ENCODE data around the gene C1QTNF2.

C1QTNF2 gene, protein sequence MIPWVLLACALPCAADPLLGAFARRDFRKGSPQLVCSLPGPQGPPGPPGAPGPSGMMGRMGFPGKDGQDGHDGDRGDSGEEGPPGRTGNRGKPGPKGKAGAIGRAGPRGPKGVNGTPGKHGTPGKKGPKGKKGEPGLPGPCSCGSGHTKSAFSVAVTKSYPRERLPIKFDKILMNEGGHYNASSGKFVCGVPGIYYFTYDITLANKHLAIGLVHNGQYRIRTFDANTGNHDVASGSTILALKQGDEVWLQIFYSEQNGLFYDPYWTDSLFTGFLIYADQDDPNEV

DNA sequence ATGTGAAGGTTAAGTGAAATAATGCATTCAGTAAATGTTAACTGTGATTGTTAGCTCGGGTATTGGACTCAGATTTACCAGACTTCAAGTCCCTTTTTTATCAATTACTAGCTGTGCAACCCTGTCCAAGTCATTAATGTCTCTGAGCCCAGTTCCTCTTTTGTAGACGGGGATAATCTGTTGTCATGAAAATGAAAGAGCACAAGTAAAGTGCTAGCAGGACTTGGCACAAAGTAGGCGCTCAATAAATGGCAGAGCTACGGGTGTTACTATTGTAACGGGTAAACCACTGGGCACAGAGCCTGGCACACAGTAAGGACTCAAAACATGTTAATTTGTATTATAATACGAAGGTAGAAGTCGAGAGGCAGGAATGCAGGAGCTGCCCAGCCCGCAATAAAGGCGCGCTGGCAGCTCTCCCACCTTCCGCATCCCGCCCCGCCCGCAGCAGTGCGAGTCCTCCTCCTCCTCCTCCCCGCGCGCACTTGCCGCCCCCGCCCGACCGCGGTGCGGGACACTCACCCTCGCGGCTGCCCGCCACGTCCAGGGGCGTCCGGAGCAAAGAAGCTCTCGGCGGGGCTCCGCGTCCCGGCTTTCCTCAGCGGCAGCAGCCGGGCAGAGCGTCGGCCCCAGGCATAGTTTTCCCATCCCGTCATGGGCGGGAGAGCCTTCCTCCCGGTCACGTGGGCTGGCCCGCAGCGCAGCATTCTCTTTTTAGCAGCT lies at the start of gene C1QTNF2:
TSS of gene C1QTNF2 (minus strand) at position 637 of the 723 bp plus-strand sequence. CDS start 15,615 bp downstream, outside the sequence.
- peak in 1 of 3 donors; percentile 10 for DNase-seq (ENCODE audit: low read depth in 2 of 3, low spot score in 1 of 3)

DNA sequence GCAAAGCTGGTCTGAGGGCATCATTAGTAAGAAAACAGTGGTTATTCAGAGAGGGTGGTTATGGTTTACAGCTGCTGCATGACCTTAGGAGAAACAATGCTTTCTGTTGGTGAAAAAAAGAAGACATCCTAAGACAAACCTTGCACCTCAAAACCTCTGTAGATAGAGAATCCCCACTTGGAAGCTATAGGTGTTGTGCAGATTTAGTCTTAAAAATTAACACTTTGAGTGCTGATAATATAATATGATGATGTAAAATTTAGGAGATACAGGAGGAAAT lies 49.8 kb upstream of the C1QTNF2 start:
- DNase-seq (ENCODE audit: low read depth in 2 of 3, low spot score in 1 of 3) = no peak

GRCh38 chr5:160419458-160420330 lies 49.3 kb upstream of the C1QTNF2 start:
- DNase-seq (ENCODE audit: low read depth in 2 of 3, low spot score in 1 of 3) = no peak

DNA sequence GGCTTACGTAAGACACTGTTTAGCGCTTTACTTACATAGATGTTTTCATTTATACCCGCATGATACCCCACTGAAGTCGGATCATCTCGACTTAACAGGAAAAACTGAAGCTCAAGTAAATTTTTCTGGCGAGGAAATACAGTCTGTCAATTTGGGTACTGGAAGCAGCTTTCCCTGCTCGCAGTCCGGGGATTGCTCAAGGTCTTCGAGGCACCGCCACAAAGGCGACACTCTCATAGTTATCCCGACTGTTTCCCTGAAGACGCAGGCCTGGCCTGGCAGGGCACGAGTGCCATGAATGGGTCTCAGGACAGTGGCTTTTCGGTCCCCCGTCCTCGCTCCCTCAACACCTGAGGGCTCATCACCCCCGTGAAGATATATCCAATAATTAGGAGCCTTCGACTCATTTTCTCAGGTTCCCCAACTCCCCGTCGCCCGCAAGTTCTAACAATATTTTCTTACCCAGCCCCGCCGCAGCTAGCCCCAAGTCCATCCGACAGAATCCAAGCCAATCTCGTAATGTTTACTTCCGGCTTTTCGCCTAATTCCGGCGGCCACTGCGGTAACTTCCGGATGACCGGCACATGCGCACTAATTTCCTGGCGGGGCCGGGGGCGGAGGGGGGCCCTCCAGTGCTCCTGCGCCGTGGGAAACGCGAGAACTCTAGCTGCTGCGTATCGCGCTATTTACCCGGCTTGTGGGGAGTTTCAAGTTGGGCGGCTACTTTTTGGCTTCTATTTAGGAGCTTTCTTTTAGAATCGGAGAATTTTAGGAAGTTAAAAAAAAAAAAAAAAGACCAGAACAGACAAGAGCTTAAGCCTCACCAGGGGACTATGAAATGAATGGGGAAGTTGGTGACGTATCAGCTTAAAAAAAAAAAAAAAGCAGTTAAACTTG lies 48.4 kb upstream of the C1QTNF2 start, which contains the start of gene SLU7:
TSS of gene SLU7 (minus strand) at position 521 of the 897 bp plus-strand sequence. CDS start 3,787 bp downstream, outside the sequence.
- DNase-seq (ENCODE audit: low read depth in 2 of 3, low spot score in 1 of 3) = peak; percentile 92

DNA sequence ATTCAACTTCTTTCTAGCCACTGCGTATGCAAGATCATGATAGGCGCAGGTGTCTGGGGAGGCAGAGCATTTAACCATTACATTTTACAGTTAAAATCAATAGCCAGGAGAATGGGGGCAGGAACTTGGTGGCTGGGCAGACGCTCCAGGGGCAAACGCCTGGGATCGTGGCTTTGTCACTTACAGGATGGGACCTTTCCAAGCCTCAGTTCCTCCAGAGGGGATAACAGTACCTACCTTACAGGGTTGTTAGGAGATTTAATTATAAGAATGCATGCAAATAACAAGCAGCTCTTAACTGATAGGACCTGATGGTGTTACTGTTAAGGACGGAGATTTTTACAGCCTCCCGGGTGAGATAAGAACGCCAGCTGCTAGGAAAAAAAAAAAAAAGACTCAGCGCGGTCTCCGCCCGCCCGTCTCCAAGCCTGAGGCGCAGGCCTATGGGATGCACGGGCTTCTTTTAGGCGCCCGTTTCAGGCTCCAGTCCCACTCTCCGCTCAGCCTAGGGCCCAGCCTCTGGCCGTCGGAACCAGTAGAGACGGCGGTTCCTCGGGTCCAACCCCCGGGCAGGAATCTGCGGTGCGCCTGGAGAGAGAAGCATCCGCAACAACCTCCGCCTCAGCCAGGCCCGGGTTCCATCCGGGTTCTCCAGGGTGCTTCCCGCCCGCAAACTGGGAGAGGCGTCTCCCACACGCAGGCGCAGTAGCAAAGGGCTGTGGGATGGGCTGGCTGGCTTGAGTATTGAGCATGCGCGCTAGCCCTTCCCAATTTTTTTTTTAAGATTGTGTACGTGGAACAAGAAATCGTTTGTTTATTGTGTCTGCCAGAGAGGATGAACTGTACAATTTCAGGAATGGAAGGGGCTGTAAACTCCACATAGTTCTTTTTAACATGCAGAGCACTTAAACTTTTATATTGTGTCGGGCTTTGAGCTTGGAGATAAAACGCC lies 29.3 kb upstream of the C1QTNF2 start, which contains the start of gene FAM200C:
TSS of gene FAM200C (minus strand) at position 653 of the 952 bp plus-strand sequence. CDS start 4,564 bp downstream, outside the sequence.
- peak; percentile 45 to 73 (median 61) for DNase-seq (ENCODE audit: low read depth in 2 of 3, low spot score in 1 of 3)

DNA sequence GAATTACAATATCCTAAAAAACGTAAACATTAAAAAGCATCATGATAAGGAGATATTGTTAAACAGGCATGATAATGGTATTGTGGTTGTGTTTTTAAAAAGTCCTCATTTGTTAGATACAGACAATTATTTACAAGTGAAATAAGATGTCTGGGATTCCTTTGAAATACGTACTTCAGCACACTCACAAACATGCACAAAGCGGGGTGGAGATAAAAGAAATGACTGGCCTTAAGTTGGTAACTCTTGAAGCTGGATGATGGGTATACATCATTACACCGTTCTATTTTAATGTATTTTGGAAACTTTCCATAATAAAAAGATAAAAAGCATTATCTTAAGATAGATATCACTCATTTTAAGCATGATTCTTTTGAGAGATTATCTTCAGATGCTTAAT lies 28.4 kb upstream of the C1QTNF2 start:
- no peak for DNase-seq (ENCODE audit: low read depth in 2 of 3, low spot score in 1 of 3)

DNA sequence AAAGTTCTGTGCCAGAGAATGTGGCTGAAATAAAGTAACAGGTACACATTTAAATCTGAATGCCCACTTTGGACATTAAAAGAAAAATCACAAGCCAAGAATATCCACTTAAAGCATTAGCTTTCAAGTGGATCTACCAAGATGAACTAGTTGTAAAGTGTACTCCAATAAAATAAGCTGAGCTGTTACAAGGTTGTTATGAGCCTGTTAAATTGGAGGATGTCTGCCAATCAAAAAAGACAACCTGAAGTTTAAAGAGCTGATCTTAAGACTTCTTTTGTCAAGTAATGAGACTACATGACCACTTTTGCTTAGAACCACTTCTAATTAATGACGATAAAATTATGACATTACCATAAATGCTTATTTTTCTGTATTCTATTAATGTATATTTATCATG lies 27.1 kb upstream of the C1QTNF2 start:
- no peak for DNase-seq (ENCODE audit: low read depth in 2 of 3, low spot score in 1 of 3)

- no peak for DNase-seq (ENCODE audit: low read depth in 2 of 3, low spot score in 1 of 3)
Measured at GRCh38 chr5:160395111-160395510, 24.7 kb upstream of the C1QTNF2 start.

GRCh38 chr5:160390787-160391696 lies 20.6 kb upstream of the C1QTNF2 start:
- no peak for DNase-seq (ENCODE audit: low read depth in 2 of 3, low spot score in 1 of 3)

GRCh38 chr5:160387445-160387844 lies 17.0 kb upstream of the C1QTNF2 start:
- no peak for DNase-seq (ENCODE audit: low read depth in 2 of 3, low spot score in 1 of 3)

DNA sequence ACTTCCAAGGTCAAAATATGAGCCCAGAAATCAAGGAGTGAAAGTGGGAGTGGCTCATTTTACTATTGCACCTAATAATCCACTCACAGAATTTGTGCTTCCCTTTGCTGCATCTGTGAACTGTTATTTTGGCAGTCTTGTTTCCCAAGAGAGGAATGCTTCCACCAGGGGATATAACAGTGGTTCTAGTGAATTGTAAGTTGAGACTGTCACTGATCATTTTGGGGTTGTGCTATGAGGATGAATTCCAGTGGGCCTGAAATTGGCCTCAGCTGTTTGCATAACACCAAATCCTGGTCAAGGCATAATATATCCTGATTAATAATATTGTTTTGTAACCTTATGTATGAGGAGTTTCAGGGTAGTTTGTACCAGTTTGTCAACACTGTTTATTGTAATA lies 15.1 kb upstream of the C1QTNF2 start:
- DNase-seq (ENCODE audit: low read depth in 2 of 3, low spot score in 1 of 3) = no peak

- no peak for DNase-seq (ENCODE audit: low read depth in 2 of 3, low spot score in 1 of 3)
Measured at GRCh38 chr5:160384681-160385080, 14.3 kb upstream of the C1QTNF2 start.

DNA sequence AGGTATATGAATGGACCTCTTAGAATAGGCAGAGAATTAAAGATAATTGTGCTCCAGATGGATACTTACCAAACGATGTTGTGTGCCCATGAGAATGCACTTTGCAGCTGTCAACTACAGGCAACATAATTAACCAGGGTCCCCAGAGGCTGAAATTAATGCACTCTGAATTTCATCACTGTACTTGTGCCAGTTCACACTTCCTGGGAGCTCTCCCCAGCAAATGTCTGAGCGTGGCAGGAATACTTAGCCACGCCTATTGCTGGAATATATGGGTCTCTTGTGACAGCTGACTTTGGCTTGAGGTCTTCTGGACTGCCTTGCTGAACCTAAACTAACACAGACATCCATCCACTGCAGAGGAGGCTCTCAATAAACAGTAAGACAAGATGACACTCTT lies 11.9 kb upstream of the C1QTNF2 start:
- no peak for DNase-seq (ENCODE audit: low read depth in 2 of 3, low spot score in 1 of 3)

DNA sequence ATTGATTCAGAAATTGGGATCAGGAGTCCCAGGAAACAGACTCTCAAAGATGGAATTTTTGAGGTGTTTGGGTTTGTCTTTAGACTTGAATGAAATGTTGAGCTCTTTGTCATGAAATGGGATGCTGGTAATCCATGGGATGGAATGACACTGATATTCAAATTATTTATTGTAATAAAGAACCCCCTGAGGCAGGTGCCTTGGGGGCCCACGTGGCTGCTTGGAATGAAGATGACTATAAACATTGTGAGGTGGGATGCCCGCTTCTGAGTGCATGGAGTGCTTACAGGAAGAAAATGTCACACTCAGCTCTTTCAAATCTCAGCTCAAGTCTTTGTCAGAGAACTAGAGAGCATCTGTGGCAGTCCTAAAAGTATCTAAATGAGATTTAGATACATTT lies 9.6 kb upstream of the C1QTNF2 start:
- DNase-seq (ENCODE audit: low read depth in 2 of 3, low spot score in 1 of 3) = no peak

- no peak for DNase-seq (ENCODE audit: low read depth in 2 of 3, low spot score in 1 of 3)
Measured at GRCh38 chr5:160379511-160379910, 9.1 kb upstream of the C1QTNF2 start.

DNA sequence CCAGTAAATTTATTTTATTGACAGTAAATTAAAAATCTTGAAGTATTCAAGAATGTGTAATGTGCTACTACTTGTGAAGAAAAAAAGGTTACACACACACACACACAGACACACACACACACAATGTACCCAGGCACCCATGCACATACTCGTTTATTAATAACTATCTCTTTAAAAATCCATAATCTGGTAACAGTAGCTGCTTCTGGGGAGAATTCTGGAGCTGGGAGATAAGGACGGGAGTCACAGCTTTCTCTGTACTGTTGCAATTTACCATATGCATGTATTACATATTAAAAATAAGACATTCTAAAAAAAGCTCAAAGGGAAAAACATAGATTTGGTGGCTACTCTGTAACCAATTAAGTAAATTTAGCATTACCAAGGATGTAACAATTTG lies 7.9 kb upstream of the C1QTNF2 start:
- DNase-seq (ENCODE audit: low read depth in 2 of 3, low spot score in 1 of 3) = no peak

GRCh38 chr5:160377651-160378050 lies 7.2 kb upstream of the C1QTNF2 start:
- no peak for DNase-seq (ENCODE audit: low read depth in 2 of 3, low spot score in 1 of 3)

GRCh38 chr5:160376416-160376815 lies 6.0 kb upstream of the C1QTNF2 start:
- no peak for DNase-seq (ENCODE audit: low read depth in 2 of 3, low spot score in 1 of 3)
